Thoracic aorta (tissue), 2 donors: ENCODE data around the gene TMEM254. TPM values are rescaled to one million over a fixed set of nuclear protein-coding genes. Genes with fewer than 3 reads are reported as not detected.
"Not testable (repeated sequence)": the region's sequence is repeated elsewhere in the genome, so short reads cannot be mapped to it uniquely, and the experiment has no call there.

Experiments used
- ATAC-seq: fragments of 150-250 bp; one replicate; pipeline ENCODE4 v1.8.0; 2017; ENCODE audit warnings: low read depth; ENCODE audit not compliant: insufficient number of reproducible peaks, low FRiP score
- DNase-seq: peaks from one replicate; pipeline ENCODE4 v3.0.0-alpha.2; 2020; ENCODE audit warnings: low spot score
- H3K27ac ChIP-seq, 2 donors: fragments of 200-600 bp; sonication (generic); 1 replicate in 1 of 2; 2 replicates in 1 of 2; pipeline ENCODE4 v1.5.1; 2016; ENCODE audit warnings: mild to moderate bottlenecking in 2 of 2, moderate library complexity in 2 of 2
- H3K27me3 ChIP-seq: fragments of 200-600 bp; sonication (generic); replicated peaks from 2 replicates; pipeline ENCODE4 v1.6.0; 2016; ENCODE audit warnings: mild to moderate bottlenecking; ENCODE audit not compliant: insufficient read depth
- H3K36me3 ChIP-seq: fragments of 200-600 bp; sonication (generic); one replicate; pipeline ENCODE4 v1.5.1; 2016
- H3K4me1 ChIP-seq, 2 donors: fragments of 200-600 bp; sonication (generic); 1 replicate in 1 of 2; 2 replicates in 1 of 2; pipeline versions ENCODE4 v1.5.1 to v1.6.0; 2016; ENCODE audit warnings: low read depth in 2 of 2, mild to moderate bottlenecking in 1 of 2; ENCODE audit not compliant: control insufficient read depth in 1 of 2
- H3K4me3 ChIP-seq: fragments of 200-600 bp; sonication (generic); 2 replicates; pipeline ENCODE4 v1.5.1; 2016; ENCODE audit warnings: mild to moderate bottlenecking
- H3K9me3 ChIP-seq: fragments of 200-600 bp; sonication (generic); 2 replicates; pipeline ENCODE4 v1.5.1; 2016
- total RNA-seq, 2 donors: library from RNA; depleted of rRNA; stranded (reverse); fragments of >200 nt; gene quantifications; one replicate each; pipeline versions ENCODE4 v1.1.0 to v1.2.3, GENCODE V29; 2016
- TF ChIP-seq, protein P1 (sequence below): fragments of 200-600 bp; sonication (generic); IDR thresholded peaks from one replicate; pipeline ENCODE4 v1.5.1; 2019; ENCODE audit warnings: antibody characterized with exemption

Gene TMEM254
- total RNA-seq, 2 donors from 2014 or later: 5.1 to 10.7 TPM

GRCh38 chr10:80081026-80081425 lies 2.6 kb downstream of the TMEM254 start:
- TF ChIP-seq, protein P1, sequence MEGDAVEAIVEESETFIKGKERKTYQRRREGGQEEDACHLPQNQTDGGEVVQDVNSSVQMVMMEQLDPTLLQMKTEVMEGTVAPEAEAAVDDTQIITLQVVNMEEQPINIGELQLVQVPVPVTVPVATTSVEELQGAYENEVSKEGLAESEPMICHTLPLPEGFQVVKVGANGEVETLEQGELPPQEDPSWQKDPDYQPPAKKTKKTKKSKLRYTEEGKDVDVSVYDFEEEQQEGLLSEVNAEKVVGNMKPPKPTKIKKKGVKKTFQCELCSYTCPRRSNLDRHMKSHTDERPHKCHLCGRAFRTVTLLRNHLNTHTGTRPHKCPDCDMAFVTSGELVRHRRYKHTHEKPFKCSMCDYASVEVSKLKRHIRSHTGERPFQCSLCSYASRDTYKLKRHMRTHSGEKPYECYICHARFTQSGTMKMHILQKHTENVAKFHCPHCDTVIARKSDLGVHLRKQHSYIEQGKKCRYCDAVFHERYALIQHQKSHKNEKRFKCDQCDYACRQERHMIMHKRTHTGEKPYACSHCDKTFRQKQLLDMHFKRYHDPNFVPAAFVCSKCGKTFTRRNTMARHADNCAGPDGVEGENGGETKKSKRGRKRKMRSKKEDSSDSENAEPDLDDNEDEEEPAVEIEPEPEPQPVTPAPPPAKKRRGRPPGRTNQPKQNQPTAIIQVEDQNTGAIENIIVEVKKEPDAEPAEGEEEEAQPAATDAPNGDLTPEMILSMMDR: no peak
- Histone ChIP-seq H3K9me3 (no peaks in the 10 kb centered on the region), H3K36me3 (peaks cover 8% of the 10 kb centered on the region), H3K27ac (no peak overlapping the region), H3K4me1 (peaks cover 0 to 18% of the 10 kb centered on the region in 2 donors), H3K4me3 (no peak overlapping the region), H3K27me3 (no peaks in the 10 kb centered on the region)
- DNase-seq (no peak), ATAC-seq (no peak)

DNA sequence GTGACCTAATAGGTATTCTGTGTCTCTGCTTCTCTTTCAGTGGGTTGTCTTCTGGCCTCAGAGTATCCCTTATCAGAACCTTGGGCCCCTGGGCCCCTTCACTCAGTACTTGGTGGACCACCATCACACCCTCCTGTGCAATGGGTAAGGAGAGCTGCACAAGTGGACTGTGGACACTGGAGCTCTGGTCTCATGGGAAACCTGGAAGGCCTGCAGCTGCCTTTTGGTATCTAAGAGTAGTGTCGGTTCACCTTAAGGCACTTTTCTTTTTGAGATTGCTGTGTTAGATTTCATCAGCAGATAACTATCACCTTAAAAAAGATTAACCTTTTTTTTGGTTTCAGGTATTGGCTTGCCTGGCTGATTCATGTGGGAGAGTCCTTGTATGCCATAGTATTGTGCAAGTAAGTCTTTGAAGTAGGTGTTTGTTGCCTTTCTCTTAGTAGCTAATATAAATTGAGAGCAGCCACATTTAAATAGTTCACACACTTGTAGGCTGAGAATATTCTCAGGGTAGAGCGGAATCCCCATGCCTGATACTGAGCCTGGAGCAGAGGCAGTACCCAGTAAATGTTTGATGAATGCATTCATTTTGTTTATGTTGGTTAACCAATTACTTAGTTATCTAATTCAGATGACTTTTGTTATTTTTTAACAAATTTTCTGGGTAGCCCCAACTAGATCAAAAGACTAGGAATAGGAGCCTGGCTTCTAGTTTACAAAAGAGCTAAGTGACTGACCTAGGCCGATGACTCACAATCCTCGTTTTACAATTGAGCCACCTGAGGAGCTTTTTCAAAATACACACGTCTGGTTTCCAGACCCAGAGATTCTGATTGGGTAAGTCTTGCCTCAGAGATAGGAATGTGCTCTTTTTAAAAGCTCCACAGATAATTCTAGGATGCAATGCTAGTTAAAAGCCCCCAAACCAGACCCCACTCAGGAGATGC lies 3.6 kb downstream of the TMEM254 start:
- ATAC-seq: no peak
- Histone ChIP-seq H3K36me3 (peaks cover 8% of the 10 kb centered on the region), H3K4me1 (peaks cover 0 to 18% of the 10 kb centered on the region in 2 donors), H3K27ac (no peak overlapping the region), H3K9me3 (no peaks in the 10 kb centered on the region), H3K27me3 (no peaks in the 10 kb centered on the region), H3K4me3 (no peak overlapping the region)
- no peak for DNase-seq
- TF ChIP-seq, protein P1: no peak

GRCh38 chr10:80090121-80090520 lies 11.7 kb downstream of the TMEM254 start:
- TF ChIP-seq, protein P1: no peak
- no peaks in the 10 kb centered on the region for H3K9me3 ChIP-seq
- no peak overlapping the region for H3K27ac ChIP-seq
- DNase-seq (no peak), ATAC-seq (no peak)
- H3K4me1 ChIP-seq: no peaks in the 10 kb centered on the region
- H3K4me3 ChIP-seq: no peak overlapping the region
- peaks cover 6% of the 10 kb centered on the region for H3K36me3 ChIP-seq
- H3K27me3 ChIP-seq: no peaks in the 10 kb centered on the region

- Histone ChIP-seq H3K27me3 (no peaks in the 10 kb centered on the region), H3K4me1 (no peaks in the 10 kb centered on the region), H3K4me3 (no peak overlapping the region), H3K36me3 (peaks cover 3% of the 10 kb centered on the region), H3K9me3 (no peaks in the 10 kb centered on the region), H3K27ac (no peak overlapping the region)
- TF ChIP-seq, protein P1: no peak
- ATAC-seq (no peak), DNase-seq (no peak)
Observed at GRCh38 chr10:80094231-80094630, 15.8 kb downstream of the TMEM254 start.

DNA sequence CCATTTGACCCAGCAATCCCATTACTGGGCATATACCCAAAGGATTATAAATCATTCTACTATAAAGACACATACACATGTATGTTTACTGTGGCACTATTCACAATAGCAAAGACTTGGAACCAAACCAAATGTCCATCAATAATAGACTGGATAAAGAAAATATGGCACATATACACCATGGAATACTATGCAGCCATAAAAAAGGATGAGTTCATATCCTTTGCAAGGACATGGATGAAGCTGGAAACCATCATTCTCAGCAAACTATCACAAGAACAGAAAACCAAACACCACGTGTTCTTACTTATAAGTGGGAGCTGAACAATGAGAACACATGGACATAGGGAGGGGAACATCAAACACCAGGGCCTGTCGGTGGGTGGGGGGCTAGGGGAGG lies 19.8 kb downstream of the TMEM254 start:
- ATAC-seq, H3K4me1 ChIP-seq, H3K27me3 ChIP-seq, H3K9me3 ChIP-seq, DNase-seq, H3K36me3 ChIP-seq, H3K27ac ChIP-seq, H3K4me3 ChIP-seq: not testable (repeated sequence)

- not testable (repeated sequence) for H3K4me3 ChIP-seq, H3K9me3 ChIP-seq, H3K4me1 ChIP-seq, DNase-seq, ATAC-seq, H3K27ac ChIP-seq, H3K36me3 ChIP-seq, H3K27me3 ChIP-seq
Observed at GRCh38 chr10:80099295-80099694, 20.8 kb downstream of the TMEM254 start.
